Activated CD8-positive, alpha-beta T cell treated with anti-CD3 and anti-CD28 coated beads for 36 hours (primary cell): ENCODE results near the gene CD96. TPM values are rescaled to one million over a fixed set of nuclear protein-coding genes. Genes with fewer than 3 reads are reported as not detected.

Source experiments
- ATAC-seq: fragments of 200-7000 bp; cut with Tn5 transposase; one replicate; pipeline ENCODE4 v1.10.0; 2021; ENCODE audit warnings: mild to moderate bottlenecking, moderate library complexity
- CTCF ChIA-PET: fragments of 350-600 bp; sonication (Branson Sonifier 250); formaldehyde crosslinking; loops from one replicate; lab custom pipeline; 2021; ENCODE audit warnings: antibody characterized with exemption; lab: Charles Lee
- POLR2A ChIA-PET: fragments of 350-600 bp; sonication (Branson Sonifier 250); formaldehyde crosslinking; loops from one replicate; lab custom pipeline; 2021; ENCODE audit warnings: antibody characterized with exemption; lab: Charles Lee
- DNase-seq: peaks from one replicate; pipeline ENCODE4 v3.0.0-alpha.2; 2020
- H3K27ac Mint-ChIP-seq: one replicate; pipeline ENCODE4 v1.8.0; 2021; ENCODE audit warnings: mild to moderate bottlenecking, mixed read lengths
- H3K27me3 Mint-ChIP-seq: one replicate; pipeline ENCODE4 v1.8.0; 2021; ENCODE audit warnings: mixed read lengths
- H3K36me3 Mint-ChIP-seq: one replicate; pipeline ENCODE4 v1.8.0; 2021; ENCODE audit warnings: low read depth, mixed read lengths
- H3K4me1 Mint-ChIP-seq: one replicate; pipeline ENCODE4 v1.8.0; 2021; ENCODE audit warnings: low read depth, mixed read lengths
- H3K4me3 Mint-ChIP-seq: one replicate; pipeline ENCODE4 v1.8.0; 2021; ENCODE audit warnings: mild to moderate bottlenecking, moderate library complexity, mixed read lengths
- H3K9me3 Mint-ChIP-seq: one replicate; pipeline ENCODE4 v1.8.0; 2021; ENCODE audit warnings: mixed read lengths
- CTCF ChIP-seq: fragments of 200-600 bp; IDR thresholded peaks from one replicate; pipeline ENCODE4 v1.8.0; 2022; ENCODE audit warnings: antibody characterized with exemption, mild to moderate bottlenecking
- intact Hi-C: fragments of 100-400 bp; cut with micrococcal nuclease; formaldehyde crosslinking; loops from one replicate; pipeline ENCODE4 v1.10.0; 2022
- total RNA-seq, 2 experiments: library from RNA; stranded (reverse); gene quantifications; one replicate each; pipeline ENCODE4 v1.2.3, GENCODE V29; 2021

Gene CD96
- total RNA-seq, 2 experiments from 2014 or later: 142 to 147 TPM

- ChIA-PET CTCF (interaction anchor here (0.7 to 4.2 kb wide), 5 partner anchors 9 to 266 kb away, joined by 3 to 37 read pairs (median 3); no protein-coding TSS in a partner anchor), POLR2A (interaction anchor here (1.5 kb wide), 1 partner anchor 9 kb away, joined by 3 read pairs; no protein-coding TSS in a partner anchor)
- Mint-ChIP-seq H3K4me3 (no peak overlapping the region), H3K9me3 (peaks cover 1% of the 10 kb centered on the region), H3K36me3 (peaks cover 25% of the 10 kb centered on the region), H3K27me3 (no peaks in the 10 kb centered on the region), H3K4me1 (peaks cover 30% of the 10 kb centered on the region), H3K27ac (no peak overlapping the region)
- ATAC-seq (peak; percentile 48), DNase-seq (peak; percentile 19)
- intact Hi-C loops: loop anchor here (5.0 kb wide), 1 partner anchor 34 kb away; no protein-coding TSS in a partner anchor
- no peak for TF ChIP-seq CTCF
Measured at GRCh38 chr3:111701292-111701906, 159.4 kb downstream of the CD96 start.

Other genes with a start within 250 kb of the CD96 start
- 100 to 1,000 TPM; 226 to 235 TPM for gene ZBED2, start 53.1 kb downstream of the CD96 start, total RNA-seq
- gene PLCXD2, start 132.5 kb downstream of the CD96 start, total RNA-seq: 10 to 100 TPM; 10.8 to 11.4 TPM